ENCODE results near the gene POU6F2.

POU6F2 gene

DNA sequence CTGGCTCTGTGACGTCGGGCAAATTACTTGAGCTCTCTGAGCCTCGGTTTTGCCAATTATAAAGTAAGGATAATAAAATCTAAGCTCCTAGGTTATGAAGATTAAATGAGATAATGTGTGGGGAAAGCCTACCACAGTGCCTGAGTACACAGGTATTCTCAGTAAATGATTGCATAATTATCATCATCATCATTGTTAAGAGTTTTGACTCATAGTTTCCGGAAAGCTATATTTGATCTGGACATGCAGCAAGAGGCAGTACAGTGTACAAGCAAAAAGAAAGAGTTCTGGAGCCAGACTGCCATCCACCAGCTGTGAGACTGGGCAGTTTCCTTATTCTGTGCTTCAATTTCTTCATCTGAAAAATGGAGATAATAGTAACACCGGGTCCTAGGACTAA is 432.9 kb downstream of the POU6F2 start:
- DNase-seq, result no peak

DNA sequence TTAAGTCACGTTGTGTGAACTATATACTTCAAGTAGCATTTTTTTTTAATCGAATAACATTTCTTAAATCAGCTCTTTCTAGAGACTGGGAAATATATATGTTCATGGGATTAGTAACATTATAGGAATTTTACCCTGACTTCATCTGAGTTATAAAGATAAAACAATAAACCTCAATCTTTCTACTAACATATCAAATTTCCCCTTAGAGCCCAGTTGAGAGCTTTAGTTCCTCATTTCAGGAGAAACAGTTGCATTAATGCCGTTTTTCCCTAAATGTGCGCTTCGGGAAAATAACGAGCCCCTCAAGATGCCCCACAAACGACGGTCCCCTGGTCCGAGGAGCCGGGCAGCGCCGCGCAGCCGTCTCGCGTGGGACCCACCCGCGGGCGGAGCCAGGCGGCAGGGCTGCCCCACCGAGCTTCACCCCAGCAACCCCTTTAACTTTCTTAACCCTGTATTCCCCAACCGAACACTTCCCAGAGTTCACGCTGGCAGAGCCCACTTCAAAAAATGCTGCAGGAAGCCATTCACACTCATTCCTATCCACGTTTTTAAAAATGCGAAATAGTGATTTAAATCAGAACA is 436.0 kb downstream of the POU6F2 start:
- DNase-seq, result no peak

DNA sequence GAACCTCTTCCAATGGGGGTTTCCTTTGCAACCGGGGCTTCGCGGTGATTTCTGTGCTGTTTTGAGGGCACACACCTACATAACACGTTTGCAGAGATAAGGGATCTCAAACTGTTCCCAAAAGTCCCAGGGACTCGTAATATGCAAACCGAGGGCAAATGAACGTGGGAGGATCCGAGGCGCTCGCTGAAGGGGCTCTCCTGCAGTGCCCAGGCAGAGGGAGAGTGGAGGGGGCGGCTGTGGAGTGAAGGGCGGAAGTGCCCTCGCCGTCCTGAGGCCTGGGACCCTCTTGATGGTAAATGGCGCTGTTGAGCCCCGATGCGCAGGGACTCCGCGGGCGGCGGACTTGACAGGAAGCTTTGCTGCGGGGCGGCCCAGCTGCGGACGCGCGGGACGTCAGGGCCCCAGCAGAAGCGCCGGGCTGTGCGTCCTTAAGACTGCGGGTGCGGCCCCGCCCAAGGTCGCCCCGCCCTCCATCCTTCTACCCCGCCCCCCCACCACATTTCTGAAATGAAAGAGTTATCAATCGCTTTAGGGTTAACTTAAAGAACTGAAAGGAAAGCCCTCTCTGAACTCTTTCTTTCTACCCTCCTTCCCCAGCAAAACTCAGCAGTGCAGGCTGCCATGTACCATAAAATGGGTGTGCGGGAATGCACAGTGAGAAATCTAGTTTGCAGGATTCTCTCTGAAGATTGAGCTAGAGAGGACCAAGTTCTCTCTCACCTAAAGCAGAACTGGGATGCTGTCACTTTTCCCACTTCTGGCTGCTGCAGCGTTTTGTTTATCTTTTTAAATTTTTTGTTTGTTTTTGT is 436.7 kb downstream of the POU6F2 start:
- peak; percentile 64 for DNase-seq

DNA sequence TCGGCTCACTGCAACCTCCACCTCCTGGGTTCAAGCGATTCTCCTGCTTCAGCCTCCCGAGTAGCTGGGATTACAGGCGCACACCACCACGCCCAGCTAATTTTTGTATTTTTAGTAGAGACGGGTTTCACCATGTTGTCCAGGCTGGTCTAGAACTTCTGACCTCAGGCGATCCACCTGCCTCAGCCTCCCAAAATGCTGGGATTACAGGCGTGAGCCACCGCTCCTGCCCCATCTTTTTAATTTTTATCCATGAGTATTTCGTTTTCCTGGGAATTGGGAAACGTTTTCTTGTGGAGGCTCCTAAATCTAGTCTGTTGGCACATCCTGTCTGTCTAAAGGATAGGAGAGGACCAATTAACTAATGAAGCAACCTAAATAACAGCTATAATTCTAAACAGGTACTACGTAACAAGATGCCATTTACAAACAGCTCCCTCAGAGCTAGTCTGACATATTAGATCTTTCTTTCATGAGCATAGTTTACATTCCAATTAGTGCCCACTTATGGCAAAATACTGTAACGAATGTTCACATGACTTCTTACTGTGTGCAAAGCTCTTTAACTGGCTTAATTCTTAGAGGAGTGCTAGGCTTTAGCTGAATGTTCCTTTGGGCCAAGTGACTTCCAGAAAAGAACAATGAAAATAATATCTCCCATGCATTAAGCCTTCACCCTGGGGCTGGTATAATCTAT is 437.5 kb downstream of the POU6F2 start:
- DNase-seq, result no peak

DNA sequence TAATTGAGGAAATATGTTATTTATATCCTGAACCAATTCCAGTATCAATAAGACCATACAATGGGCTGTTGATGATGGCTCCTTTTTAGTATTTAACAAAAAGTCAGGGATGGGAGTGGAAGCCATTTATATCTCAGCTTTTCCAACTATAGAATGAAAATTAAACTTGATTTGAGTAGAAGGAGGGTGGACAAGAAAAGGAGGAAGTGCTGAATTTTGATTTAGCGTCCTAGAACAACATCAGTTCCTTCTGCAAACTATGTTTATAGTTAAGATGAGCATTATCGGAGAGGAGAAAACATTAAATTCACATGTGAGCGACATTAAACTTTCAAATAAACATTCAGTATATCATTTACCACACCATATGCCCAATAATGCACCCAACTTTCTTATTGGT is 439.2 kb downstream of the POU6F2 start:
- no peak for DNase-seq

DNA sequence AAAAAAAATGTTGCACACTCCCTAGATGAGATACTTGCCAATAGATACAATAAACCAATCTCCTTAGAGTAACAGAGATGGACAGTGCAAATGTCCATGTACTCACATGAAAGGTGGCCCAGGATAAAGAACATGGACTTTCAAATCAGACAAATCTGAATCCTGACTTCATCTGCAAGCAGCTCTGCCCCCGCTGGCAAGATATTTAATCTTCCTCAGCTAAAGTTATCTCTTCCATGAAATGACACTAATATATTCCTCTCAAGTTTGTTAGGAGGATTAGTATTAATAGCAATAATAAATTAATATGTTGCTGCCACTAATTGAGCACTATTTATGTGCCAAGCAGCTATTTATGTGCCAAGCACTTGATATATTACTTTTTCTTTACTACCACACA is 439.9 kb downstream of the POU6F2 start:
- no peak for DNase-seq

- DNase-seq, result no peak
Observed at GRCh38 chr7:39421251-39421650, 443.5 kb downstream of the POU6F2 start.

GRCh38 chr7:39421661-39422060 is 444.0 kb downstream of the POU6F2 start:
- no peak for DNase-seq

- DNase-seq, result no peak
Observed at GRCh38 chr7:39428221-39428620, 450.5 kb downstream of the POU6F2 start.

GRCh38 chr7:39429421-39429820 is 451.7 kb downstream of the POU6F2 start:
- DNase-seq, result no peak

DNA sequence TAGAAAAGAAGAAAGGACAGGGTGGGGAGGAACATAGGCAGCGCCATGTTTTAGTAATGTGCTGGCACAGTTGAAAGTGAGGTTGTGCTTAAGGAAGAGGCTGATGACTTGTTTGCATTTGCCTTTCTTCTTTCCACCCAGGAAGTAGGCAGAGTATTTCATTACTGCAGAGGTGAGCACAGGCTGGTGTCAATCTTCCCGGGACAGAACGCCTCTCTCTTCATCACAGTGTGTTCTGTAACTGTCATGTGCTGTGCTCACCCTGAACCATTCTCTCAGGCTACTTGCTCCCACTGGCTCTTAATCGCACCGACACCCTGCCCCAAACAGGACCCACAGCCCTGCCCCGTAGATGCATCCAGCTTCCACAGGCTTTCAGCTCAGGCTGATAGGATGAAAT is 452.7 kb downstream of the POU6F2 start:
- no peak for DNase-seq

DNA sequence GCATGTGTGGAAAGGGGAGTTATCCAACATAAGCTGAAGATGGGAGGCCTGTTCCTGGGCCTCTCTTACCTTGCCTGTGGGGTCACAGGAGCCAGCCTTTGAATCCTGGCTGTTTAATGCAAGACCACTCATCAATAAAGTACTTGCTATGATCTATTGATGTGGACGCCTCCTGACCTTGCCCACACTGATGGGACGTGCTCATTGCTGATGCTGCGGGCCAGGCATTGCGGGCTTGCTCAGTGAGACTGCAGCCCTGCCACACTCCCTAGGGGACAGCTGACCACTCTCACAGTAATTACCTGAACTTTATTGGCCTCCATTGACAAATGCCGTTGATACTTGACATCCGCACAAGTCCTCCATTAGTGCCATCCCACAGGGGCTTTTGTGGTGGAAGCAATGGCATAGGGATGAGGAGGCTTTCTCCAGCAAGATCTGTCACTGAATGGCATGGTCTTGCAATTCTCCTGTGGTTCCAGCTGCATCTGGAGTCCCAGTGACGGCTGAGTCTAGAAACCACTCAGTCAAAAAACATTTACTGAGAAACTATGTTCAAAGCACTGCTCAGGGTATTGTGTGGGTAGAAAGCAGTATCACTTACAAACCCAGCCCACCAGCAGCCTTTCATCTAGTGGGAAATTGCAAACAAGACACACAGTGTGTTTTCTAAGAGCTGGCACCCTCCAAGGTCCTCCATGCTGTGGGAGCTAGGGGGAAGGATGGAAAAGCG is 453.4 kb downstream of the POU6F2 start:
- no peak for DNase-seq

- DNase-seq, result no peak
Observed at GRCh38 chr7:39432368-39432767, 454.7 kb downstream of the POU6F2 start.

GRCh38 chr7:39432807-39433416 is 455.2 kb downstream of the POU6F2 start:
- no peak for DNase-seq

DNA sequence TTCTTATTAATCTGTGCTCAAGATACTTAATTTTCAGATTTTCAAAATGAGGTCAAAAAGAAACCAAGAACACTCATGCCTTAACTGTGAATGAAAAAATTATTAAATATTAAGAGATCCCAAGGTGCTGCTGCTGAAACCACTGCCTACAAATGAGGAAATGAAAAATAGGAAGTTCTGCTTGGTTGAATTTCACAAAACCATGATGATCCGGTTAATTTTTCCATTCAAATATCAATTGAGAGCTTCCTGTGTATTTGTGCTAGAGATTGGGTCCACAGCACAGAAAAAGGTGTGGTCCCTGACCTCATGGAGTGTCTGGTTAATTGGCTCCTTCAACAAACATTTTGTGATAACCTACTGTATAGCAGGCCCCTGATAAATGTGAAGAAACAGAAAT is 455.8 kb downstream of the POU6F2 start:
- DNase-seq, result no peak

- no peak for DNase-seq
Observed at GRCh38 chr7:39434012-39434411, 456.3 kb downstream of the POU6F2 start.

- no peak for DNase-seq
Observed at GRCh38 chr7:39446546-39446945, 468.8 kb downstream of the POU6F2 start.

GRCh38 chr7:39451901-39452300 is 474.2 kb downstream of the POU6F2 start:
- DNase-seq, result no peak

DNA sequence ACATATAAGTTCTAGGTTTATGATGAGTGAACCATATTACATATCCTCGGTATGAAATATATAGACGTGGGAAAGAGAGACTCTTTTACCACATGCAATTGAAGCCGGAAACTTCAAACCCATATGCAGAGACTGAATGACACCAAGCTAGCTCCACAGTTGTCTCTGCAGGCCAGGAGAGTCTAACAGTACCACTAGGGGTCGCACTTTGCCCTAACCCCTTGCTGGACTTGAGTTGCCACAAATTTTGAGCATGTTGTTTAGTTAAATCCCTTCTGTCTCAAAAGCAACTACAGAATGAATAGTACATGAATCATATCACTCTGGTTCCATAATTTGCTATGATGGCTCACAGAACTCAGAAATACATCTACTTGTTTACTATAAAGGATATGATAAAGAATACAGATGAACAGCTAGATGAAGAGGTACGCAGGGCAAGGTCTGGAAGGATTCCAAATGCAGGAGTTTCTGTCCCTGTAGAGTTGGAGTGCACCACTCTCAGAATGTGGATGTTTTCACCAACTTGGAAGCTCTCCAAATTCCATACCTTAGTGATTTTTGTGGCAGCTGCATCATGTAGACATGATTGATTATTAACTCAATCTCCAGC is 476.1 kb downstream of the POU6F2 start:
- peak; percentile 28 for DNase-seq

DNA sequence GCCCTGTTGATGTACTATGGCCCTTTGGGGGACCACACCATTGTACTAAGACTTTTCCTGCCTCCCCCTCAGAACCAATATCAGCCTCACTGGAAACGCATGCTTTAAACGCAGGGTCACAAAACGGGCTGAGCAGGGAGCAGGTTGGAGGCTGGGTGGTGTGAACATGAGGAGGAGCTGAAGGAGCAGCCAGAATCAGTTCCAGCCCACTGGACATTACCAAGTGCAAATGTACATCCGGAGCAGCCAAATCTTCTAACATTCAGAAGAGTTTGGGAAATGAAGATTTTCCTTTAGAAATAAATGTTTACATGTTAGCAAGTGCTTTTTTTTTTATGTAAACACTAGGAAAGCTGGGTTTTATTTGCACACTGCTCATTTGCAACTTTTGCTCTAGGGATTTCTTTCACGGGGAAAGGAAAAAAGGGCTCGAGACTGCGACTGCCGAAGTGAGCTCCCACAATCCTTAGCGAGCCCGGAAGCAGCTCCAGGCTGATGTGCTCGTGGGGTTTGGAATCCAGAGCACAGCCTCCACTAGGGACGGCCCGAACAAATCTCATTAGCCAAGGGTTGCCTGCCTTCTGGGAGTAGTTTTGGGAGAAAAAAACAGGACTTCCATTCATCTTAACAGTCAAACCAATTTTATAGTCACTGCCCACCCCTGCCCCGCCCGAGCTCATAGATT is 480.5 kb downstream of the POU6F2 start:
- DNase-seq, result no peak

DNA sequence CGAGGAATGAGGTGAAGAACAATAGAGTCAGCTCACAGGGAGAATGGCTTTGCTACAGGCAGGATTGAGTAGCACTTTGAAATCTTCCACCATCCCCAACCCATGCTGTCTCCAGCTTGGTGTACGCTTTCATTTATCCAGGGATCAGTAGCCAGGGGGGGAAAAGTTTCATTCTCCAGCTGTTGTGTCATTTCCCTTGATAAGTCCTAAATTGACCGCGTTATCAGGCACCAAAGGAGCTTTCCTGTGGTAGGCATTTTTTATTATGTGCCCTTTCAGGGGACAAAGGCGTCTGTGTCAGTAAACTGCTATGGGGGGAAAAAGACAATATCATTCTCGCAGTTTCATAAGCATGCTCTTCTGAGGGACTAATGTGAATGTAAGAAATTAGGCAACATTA is 481.9 kb downstream of the POU6F2 start:
- no peak for DNase-seq

GRCh38 chr7:39460486-39460885 is 482.8 kb downstream of the POU6F2 start:
- no peak for DNase-seq

All from COR-L47 (cell line).